ENCODE measurements around the gene LGR4. TPM values are rescaled to one million over a fixed set of nuclear protein-coding genes. Genes with fewer than 3 reads are reported as not detected.

The LGR4 gene
- total and polyA plus RNA-seq, 9 of the 15 experiments (the other 6 are each of a cell fraction or from before 2014, with no cell fraction given), result 0.94 to 10.1 (median 5.8) TPM

- 40% methylated on average over 2 of the region's 2 CpGs for WGBS (ENCODE audit: insufficient coverage, low coverage, missing lambda C conversion rate)
- TF ChIP-seq ZNF280B (CRISPR knock-in tag; IDR thresholded peaks at IDR 0.05) (no peak), TAF7 (tag; IDR thresholded peaks at IDR 0.05) (no peak), SREBF2 (CRISPR knock-in tag; IDR thresholded peaks at IDR 0.05) (no peak)
- FAIRE-seq, result no peak
Measured at GRCh38 chr11:27431808-27432207, 40.8 kb downstream of the LGR4 start.

More at GRCh38 chr11:27431808-27432207, 40.8 kb downstream of the LGR4 start:
- CTCF ChIA-PET (ENCODE audit: low intra/inter-chr PET ratio), result no interaction called here
- ATAC-seq, result no peak
- H3K4me1 ChIP-seq (replicated peaks in 1 of 2; ENCODE audit: control insufficient read depth in 2 of 2, insufficient read depth in 2 of 2, low read length in 2 of 2), result peaks cover 5 to 7% of the 10 kb centered on the region in 2 experiments; a peak in 3 of 5 replicates
- no peaks in the 10 kb centered on the region for H3K9me1 ChIP-seq (ENCODE audit: control insufficient read depth, insufficient read depth, low read length)
- no peaks in the 10 kb centered on the region for H3K9me3 ChIP-seq (replicated peaks; ENCODE audit: control insufficient read depth, insufficient read depth, low read depth, low read length)
- H3K36me3 ChIP-seq (ENCODE audit: control insufficient read depth, insufficient read depth, low read length), result no peaks in the 10 kb centered on the region
- no peak overlapping the region for H2AFZ ChIP-seq (ENCODE audit: low read depth, low read length)
- H3K79me2 ChIP-seq (ENCODE audit: control insufficient read depth, insufficient read depth, low read length), result no peaks in the 10 kb centered on the region
- H3K4me3 ChIP-seq, result no peak overlapping the region
- H4K20me1 ChIP-seq (replicated peaks; ENCODE audit: control insufficient read depth, insufficient read depth, low read length), result no peaks in the 10 kb centered on the region
- no TSS peak for BruUV-seq (replicated peaks)
- no peaks in the 10 kb centered on the region for H3K27me3 ChIP-seq (ENCODE audit: control insufficient read depth in 2 of 2, insufficient read depth in 2 of 2, low read length in 2 of 2)
- in situ Hi-C loops (cut with MboI) (no loop called here), intact Hi-C loops (cut with micrococcal nuclease) (no loop called here)
- no peak overlapping the region for H3K27ac ChIP-seq (ENCODE audit: extremely low read depth, low read depth, low read length)
- no peak overlapping the region for H3K9ac ChIP-seq (ENCODE audit: insufficient read depth in 1 of 2, low read depth in 2 of 2, low read length in 2 of 2)
- POLR2A ChIA-PET, result interaction anchor here (1.2 to 1.5 kb wide), 2 partner anchors 11 to 16 kb away, joined by 4 to 7 read pairs; no protein-coding TSS in a partner anchor
- no peak overlapping the region for H3K4me2 ChIP-seq (ENCODE audit: insufficient read depth, low read length)
- no peak for DNase-seq (ENCODE audit: extremely low read depth in 1 of 4, low spot score in 3 of 4)
